Measurements from ENCODE around the gene RRP1B. TPM values are rescaled to one million over a fixed set of nuclear protein-coding genes. Genes with fewer than 3 reads are reported as not detected.

RRP1B gene
- total and polyA plus RNA-seq, 12 donors: 5.7 to 18.6 (median 15.7) TPM

GRCh38 chr21:43734928-43735229 is 75.5 kb downstream of the RRP1B start:
- H3K27ac ChIP-seq: peak overlapping the region in 1 of 5 donors; percentile 68
- H3K4me1 ChIP-seq (replicated peaks in 1 of 2): peaks cover 10 to 24% of the 10 kb centered on the region in 2 donors
- no peak for TF ChIP-seq CTCF (IDR thresholded peaks at IDR 0.05)
- TF ChIP-seq POLR2A (IDR thresholded peaks at IDR 0.05): no peak
- WGBS, 4 donors: 71 to 84% (median 77%) methylated on average over 6 to 9 of the region's 9 CpGs
- H3K4me3 ChIP-seq: no peak overlapping the region
- no peaks in the 10 kb centered on the region for H3K27me3 ChIP-seq
- intact Hi-C loops (cut with DNase I): no loop called here
- H3K36me3 ChIP-seq (replicated peaks in 1 of 2): peaks cover 0 to 4% of the 10 kb centered on the region in 2 donors
- H3K9me3 ChIP-seq (replicated peaks in 1 of 3): no peaks in the 10 kb centered on the region
- DNase-seq: no peak

DNA sequence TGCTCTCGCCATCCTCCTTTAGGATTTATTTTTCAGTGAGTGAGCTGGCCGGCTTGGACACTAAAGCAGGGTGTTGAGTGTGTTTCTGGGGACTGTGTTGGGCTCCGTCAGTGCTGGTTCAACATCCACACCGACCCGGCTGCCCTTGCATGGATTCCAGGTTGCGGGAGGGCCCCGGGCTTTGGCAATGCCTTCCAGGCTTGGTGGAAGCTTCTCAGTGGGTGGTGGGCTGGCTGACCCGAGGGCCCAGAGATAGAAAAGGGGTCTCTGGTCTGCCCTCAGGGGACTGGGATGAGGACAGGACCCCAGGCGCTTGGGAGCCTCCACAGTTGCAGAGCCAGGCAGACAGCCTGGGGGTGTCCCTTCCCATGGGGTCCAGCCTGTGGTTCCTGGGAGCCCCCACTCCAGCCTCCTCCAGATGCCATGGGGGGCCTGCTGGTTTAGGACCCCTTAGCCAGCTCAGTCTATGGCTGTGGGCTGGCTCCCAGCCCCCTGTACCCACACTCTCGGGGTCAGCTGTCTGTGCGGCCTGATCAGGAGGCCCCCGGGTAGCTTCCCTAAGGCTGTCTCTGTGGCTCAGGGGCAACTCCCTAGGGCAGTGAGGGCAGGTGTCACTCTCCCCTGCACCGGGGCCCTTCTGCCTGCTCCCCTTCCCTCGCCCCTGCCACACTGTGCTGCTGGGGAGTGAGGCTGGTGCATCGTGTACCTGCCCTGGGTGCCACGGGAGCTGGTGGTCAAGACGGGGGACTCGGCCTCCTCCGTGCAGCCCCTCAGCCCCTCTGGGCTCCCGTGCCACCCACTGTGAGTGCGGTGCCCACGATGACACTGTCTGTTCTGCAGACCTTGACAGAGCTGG is 76.1 kb downstream of the RRP1B start:
- 85 to 92% (median 90%) methylated on average over 13 to 22 of the region's 22 CpGs for WGBS, 4 donors
- peak in 2 of 7 donors; percentile 8 to 53 for DNase-seq
- H3K36me3 ChIP-seq (replicated peaks in 1 of 2): peaks cover 0 to 4% of the 10 kb centered on the region in 2 donors
- intact Hi-C loops (cut with DNase I): no loop called here
- H3K27me3 ChIP-seq: no peaks in the 10 kb centered on the region
- H3K27ac ChIP-seq: peak overlapping the region in 3 of 5 donors; percentile 51 to 68 (median 56)
- peaks cover 10 to 24% of the 10 kb centered on the region in 2 donors for H3K4me1 ChIP-seq (replicated peaks in 1 of 2)
- H3K9me3 ChIP-seq (replicated peaks in 1 of 3): no peaks in the 10 kb centered on the region
- no peak overlapping the region for H3K4me3 ChIP-seq
- TF ChIP-seq POLR2A (IDR thresholded peaks at IDR 0.05): no peak
- TF ChIP-seq CTCF (IDR thresholded peaks at IDR 0.05): no peak

DNA sequence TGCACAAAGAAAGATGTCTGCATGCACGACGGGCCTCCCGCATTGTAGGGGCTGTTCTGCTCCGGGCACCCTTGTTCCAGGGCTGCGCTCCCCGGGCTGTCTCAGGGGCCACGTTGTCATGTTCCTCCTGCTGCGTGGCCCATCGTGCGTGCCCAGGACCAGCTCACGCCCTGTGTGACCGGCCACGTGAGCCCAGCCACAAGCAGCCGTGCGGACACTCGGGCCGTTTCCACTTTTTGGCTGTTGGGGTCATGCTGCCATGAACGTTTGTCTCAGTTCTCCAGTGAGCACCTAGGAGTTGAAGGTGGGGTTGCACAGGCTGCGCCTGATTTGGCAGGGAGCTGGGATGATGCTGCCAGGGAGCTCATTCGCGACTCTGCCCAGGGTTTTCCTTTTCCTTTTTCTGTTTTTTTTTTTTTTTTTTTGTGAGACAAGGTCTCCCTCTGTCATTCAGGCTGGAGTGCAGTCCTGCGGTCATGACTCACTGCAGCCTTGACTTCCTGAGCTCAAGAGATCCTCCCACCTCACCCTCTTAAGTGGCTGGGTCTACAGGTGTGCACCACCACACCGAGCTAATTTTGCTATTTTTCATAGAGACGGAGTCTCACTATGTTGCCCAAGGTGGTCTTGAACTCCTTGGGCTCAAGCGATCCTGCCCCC is 77.0 kb downstream of the RRP1B start:
- H3K36me3 ChIP-seq (replicated peaks in 1 of 2): peaks cover 0 to 4% of the 10 kb centered on the region in 2 donors
- 73 to 86% (median 80%) methylated on average over 17 to 25 of the region's 25 CpGs for WGBS, 4 donors
- peak in 5 of 7 donors; percentile 51 to 80 (median 67) for DNase-seq
- no peaks in the 10 kb centered on the region for H3K9me3 ChIP-seq (replicated peaks in 1 of 3)
- H3K4me3 ChIP-seq: no peak overlapping the region
- H3K27ac ChIP-seq: peak overlapping the region in 3 of 5 donors; percentile 51 to 71 (median 56)
- no peaks in the 10 kb centered on the region for H3K27me3 ChIP-seq
- H3K4me1 ChIP-seq (replicated peaks in 1 of 2): peaks cover 9 to 22% of the 10 kb centered on the region in 2 donors
- TF ChIP-seq POLR2A (IDR thresholded peaks at IDR 0.05) (no peak), CTCF (IDR thresholded peaks at IDR 0.05) (no peak)
- intact Hi-C loops (cut with DNase I): no loop called here

- Histone ChIP-seq H3K36me3 (replicated peaks in 1 of 2) (peaks cover 0 to 12% of the 10 kb centered on the region in 2 donors), H3K27ac (peak overlapping the region in 3 of 5 donors; percentile 49 to 56 (median 51)), H3K4me3 (no peak overlapping the region), H3K27me3 (no peaks in the 10 kb centered on the region), H3K9me3 (replicated peaks in 1 of 3) (no peaks in the 10 kb centered on the region), H3K4me1 (replicated peaks in 1 of 2) (peaks cover under 1 to 12% of the 10 kb centered on the region in 2 donors)
- peak in 1 of 7 donors; percentile 9 for DNase-seq
- TF ChIP-seq POLR2A (IDR thresholded peaks at IDR 0.05): no peak
- TF ChIP-seq CTCF (IDR thresholded peaks at IDR 0.05): no peak
- 93 to 96% (median 94%) methylated on average over 24 to 35 of the region's 35 CpGs for WGBS, 4 donors
- intact Hi-C loops (cut with DNase I): no loop called here
Measured at GRCh38 chr21:43737158-43737950, 78.0 kb downstream of the RRP1B start.
